ENCODE results near the gene MPRIP.

GRCh38 chr17:17204041-17204591 is 161.9 kb downstream of the MPRIP start:
- TF ChIP-seq ARNTL (CRISPR knock-in tag; IDR thresholded peaks at IDR 0.05; ENCODE audit: borderline replicate concordance, low read depth) (no peak), ESRRG (CRISPR knock-in tag; IDR thresholded peaks at IDR 0.05) (no peak)

Measured in SK-N-SH treated with all-trans-retinoic acid at 6 μM for 48 hours (cell line).